GM04503 (cell line): ENCODE data around the gene ASPSCR1.

Source experiments
- DNase-seq: peaks from one replicate; pipeline ENCODE4 v3.0.0-alpha.2; 2012; ENCODE audit warnings: low read depth

Gene ASPSCR1

DNA sequence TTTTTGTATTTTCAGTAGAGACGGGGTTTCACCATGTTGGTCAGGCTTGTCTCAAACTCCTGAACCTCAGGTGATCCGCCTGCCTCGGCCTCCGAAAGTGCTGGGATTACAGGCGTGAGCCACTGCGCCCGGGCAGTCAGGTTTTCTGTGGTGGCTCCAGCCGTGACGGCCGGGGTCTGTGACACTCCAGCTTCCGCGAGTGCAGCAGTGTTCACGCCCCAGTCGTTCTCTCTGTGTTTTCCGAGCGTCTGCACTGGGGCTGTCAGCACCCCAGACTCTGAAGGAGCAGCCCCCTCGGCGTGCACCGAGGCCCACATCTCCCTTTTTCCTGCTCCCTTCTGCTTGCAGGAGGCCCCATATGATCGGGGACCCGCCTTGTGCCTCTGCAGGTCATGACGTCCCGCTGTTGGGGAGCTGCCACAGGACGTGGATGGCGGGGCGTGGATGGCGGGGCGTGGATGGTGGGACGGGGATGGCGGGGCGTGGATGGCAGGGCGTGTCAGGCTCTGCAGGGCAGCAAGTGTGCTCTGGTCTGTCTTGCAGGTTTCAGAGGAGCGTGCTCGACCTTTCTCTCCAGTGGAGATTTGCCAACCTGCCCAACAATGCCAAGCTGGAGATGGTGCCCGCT lies 5.7 kb downstream of the ASPSCR1 start:
- no peak for DNase-seq

DNA sequence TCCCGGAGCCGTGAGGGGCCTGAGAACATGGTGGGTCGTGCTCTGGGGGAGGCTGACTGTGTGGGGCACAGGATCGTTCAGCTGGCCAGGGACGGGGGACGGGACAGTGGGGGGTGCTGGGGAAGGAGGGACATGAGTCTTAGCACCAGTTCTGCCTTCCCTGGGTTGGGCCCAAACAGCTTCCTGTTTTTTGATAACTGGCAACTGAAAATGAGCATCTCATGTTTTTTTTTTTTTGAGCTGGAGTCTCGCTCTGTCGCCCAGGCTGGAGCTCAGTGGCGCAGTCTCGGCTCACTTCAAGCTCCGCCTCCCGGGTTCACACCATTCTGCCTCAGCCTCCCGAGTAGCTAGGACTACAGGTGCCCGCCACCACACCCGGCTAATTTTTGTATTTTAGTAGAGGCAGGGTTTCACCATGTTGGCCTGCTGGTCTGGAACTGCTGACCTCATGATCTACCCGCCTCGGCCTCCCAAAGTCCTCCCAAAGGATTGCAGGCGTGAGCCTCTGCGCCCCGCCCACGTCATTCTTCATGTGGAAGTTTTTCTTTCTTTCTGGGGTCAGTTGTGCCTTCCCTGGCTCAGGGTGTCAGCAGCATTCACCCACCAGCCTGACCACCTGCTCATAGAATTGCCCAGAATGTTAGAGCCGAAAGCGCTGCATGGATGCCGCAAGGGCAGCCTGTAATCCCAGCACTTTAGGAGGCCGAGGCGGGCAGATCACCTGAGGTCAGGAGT lies 6.4 kb downstream of the ASPSCR1 start:
- DNase-seq = no peak

DNA sequence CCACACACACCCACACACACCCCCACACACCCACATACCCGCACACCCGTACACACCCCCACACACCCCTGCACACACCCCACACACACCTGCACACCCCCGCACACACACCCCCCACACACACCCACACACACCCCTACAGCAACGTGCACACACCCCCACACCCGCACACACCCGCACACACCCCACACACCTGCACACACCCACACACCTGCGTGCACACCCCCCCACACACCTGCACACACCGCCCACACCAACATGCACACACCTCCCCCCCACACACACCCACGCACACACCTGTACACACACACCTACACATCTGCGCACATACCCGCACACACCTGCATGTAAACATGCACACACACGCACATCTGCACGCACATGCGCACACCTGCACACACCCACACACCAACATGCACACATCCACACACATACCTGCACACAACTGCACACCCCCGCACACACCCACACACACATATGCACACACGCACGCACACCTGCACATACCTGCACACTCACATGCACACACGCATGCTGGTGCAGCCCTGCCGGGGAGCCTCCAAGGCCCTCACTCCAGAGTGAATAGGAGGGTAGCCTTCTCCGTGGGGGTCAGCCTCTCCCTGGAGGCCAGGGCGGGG lies 7.5 kb downstream of the ASPSCR1 start:
- no peak for DNase-seq

DNA sequence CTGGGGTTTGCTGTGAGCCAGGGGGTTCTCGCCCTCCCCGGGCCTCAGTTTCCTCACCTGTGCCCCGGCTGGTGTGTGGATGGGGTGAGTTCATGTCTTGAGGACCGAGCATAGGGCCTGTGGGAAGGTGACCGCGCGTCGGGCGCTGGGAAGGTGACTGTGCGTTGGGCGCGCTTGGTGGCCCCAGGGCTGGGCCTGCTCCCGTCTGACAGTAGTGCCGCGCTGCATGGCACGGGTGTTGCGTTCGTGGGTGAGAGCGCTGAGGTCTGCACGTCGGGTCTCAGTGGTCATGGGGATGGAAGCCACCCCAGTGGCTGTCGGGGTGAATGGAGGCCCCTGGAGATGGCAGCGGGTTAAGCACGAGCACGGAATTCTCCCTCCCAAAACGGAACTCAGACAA lies 9.2 kb downstream of the ASPSCR1 start:
- no peak for DNase-seq

DNA sequence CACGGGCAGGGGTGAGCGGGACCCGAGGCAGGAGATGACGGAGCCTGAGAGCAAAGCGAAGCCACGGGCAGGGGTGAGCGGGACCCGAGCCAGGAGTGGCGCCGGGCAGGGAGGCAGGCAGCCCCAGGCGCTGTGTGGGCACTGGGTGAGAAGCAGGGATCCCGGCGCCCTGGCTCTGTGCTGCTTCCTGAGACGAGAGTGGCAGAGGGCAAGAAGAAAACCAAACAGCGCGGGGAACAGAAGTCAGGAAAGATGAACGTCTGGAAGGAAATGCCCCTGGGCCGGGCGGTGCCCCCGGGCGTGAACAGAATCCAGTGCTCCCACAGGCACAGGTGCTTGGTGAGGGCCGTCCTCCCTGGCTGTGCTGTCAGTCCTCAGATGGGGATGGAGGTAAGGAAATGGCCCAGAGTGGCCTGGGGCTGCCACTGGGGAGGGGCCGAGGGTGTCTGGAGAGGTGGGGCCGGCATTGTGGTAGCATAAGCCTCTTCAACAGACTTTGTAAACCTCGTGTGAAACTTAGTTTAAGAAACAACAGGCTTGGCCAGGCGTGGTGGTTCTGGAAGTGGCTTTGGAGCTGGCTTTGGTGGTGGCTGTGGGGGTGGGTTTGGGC lies 9.8 kb downstream of the ASPSCR1 start:
- DNase-seq = no peak

DNA sequence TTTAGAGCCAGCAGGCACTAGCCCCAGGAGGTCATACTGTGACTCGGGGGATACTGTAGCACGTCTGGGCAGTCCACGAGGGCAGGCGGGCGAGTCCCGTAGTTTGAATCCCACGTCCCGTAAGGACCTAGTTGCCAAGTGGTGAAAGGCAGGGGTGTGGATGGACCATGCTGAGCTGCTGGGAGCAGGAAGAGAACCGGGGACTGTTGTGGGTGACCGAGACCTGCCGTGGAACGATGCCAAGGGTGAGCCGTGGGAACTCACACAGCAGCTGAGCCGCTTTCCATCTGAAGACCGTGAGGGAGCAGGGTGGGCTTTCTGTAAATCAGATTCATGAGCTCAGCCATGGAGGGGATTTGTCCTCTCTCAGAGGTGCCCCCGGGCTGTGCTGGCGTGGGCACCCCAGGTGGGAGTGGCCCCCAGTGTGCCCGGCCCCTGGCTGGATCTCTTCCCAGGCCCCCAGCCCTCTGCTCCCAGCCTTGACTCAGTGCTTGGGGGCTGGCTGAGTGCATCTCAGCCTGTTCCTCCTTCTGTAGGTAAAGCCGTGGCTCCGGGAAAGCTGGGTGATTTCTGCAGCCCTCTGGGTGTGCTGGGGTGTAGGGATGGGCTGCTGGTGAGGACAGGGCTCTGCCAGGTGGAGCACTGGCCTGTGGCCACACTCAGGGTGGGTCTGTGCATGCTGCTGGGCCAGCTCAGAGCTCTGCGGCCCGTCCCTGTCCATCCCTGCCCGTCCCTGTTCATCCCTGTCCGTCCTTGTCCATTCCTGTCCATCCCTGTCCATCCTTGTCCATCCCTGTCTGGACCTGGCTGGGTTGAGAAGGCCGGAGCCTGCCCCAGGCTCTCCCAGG lies 13.6 kb downstream of the ASPSCR1 start:
- DNase-seq = no peak

DNA sequence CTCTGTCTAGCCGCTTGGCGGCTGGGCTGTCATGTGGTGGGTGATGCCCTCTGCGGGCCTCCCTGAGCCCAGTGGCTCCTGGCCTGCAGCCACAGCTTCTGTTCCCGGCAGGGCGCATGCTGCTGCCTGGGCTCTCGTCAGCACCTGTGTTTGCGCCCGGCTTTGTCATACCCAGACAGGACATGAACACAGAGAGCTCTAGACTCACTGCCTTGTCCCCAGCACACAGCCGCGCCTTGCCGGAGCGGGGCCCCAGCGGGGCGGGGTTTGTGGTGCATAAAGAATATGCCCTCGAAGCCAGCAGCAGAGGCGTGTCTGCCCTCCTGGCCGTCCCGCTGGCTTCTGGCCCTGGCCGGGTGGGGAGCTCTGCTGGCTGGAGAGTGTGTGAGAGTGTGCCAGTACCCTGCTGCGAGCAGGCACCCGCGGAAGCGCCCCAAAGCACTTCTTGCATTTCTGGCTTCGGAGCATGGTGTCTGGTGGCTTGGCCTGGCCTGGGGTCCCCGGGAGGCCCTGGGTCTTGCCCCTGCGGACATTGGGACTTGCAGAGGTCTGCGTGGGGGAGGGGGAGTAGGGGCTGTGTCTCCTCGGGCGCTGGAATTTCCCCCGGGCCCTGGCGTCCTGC lies 14.4 kb downstream of the ASPSCR1 start:
- peak; percentile 44 for DNase-seq

DNA sequence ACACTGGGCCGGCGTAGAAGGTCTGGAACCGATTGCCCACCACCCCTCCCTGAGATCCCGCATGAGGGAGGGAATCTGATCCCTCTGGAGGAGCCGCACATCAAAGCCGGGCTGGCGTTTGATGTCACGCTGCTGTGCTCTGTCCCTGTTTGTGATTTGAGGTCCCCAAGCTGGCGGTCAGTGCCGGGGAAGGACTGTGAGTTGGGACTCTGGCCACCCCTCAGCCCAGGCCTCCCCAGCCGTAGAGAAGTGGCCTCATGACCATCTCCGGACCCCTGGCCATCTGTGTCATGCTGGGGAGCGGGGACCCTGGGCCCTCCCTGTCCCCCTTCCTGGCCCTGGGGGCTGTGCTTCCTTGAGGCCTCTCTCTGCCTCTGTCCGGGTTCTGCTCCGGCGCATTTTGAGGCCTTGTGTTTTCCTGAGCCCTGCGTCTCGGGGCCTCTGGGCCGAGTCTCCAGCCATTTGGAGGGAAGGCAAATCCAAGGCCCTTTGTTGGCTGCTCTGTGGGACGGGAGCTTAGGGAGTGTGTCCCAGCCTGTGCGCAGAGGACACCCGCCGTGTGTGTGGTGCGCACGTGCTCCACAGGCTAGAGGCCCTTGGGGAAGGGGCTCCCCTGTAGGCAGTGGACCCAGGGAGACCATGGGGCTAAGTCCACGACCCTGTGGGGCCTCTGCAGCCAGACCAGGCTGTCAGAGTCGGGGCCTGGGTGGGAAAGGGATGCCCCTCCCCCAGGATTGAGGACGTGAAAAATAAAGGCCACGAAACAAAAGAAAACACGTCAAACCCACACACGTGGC lies 15.1 kb downstream of the ASPSCR1 start:
- DNase-seq = no peak

DNA sequence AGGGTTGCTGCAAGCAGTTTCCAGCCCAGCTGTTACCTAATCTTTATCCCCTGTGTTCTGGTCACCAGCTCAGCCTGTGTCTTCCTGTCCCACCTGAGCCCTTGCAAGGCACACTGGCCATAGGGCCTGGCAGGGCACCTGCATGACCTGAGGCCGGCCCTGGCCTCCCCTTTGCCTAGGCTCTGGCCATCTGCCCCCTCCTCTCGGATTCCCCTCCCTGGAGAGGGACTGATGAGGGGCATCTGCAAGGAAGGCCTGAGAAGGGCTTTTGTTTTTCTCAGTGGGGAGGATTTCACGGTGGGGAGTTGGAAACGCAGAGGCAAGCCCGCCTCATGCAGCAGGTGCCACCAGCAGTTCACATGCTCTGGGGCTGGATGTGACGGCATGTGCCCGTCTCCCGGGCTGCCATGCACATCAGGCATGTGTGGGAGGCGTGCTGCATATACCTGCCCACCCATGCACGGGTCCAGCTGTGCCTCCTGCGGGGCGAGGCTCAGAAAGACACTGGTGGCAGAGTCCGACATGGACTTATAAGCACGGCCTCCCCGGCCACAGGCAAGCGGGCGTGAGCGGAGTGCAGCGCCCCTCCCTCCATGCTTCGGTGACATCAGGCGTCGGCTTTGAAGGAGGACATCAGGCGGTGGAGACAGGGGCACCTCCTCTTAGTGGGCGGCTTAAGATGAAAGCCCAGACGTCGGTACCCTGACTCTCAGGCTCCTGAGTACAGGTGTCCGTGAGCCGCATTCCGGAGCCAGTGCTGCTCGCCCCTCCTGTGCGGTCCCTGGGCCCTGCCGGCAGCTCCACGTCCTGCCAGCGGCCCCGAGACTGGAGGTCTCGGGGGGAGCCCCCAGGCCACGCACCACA lies 16.5 kb downstream of the ASPSCR1 start:
- no peak for DNase-seq

DNA sequence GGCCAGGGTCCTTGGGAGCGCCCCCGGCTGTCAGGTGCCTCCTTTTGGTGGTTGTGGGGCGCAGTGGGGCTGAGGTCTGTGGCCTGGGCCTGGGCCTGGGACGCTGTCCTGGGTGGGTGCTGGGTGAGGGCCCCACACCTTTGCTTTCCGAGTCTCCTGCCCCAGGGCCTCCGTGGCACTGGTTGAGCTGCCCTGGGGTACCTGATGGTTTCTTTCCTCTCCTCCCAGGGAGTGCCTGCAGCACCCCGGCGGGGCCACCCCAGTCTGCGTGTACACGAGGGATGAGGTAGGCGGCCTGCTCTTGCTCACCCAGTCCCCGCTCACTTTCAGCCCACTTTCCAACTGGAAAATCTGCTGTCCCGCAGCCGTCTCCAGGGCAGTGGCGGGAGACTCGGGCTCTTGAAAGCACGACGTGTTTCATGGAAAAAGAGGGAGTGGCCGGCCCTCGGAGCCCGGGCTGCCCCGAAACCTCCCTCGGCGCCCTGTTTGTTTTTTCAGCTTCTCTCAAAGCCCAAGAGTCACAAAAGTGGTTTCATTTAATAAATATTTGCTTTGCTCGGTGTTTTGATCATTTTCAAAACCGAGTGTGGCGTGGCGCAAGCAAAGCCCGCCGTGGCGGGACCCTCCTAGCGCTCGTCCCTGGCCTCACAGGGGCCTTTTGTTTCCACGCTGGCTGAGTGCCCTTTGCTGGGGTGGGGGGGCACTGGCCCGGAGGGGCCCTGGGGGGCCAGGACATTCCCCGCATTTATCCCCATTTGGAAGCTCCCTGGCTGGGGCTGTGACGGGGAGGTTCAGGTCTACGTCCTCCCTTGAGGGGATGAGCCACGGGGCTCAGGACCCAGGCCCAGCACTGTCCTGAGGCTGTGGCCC lies 17.4 kb downstream of the ASPSCR1 start:
- no peak for DNase-seq

DNA sequence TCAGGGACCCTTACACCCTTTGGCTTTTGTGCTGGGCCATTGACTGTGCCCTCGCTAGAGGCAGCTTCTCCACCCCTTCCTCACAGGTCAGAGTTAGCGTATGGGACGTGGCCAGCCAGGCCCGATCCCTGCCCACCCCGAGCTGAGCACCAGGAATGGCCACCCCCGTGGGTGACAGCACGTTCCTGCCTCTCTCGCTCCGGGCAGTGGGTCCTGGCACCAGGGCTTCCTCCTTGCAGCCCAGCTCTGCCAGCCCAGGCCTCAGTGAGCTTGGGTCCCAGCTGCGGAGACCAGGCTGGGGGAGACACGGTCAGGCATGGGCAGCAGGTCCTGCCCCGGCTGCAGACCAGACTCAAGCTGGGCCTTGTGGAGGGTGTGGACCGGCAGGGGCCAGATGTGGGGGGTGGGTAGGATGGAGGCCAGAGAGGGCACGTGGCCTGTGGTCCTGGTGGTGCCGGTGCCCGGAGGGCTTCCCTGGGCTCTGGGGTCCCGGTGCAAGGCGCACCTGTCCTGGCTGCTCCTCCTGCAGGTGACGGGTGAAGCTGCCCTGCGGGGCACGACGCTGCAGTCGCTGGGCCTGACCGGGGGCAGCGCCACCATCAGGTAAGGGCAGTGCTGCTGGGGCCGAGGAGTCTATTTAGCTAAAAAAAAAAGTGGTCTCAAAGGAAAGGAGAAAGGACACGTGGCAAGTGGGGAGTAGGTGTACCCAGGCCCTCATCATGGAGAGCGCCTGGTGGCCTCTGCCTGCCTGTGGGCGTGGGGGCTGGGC lies 18.2 kb downstream of the ASPSCR1 start:
- no peak for DNase-seq

DNA sequence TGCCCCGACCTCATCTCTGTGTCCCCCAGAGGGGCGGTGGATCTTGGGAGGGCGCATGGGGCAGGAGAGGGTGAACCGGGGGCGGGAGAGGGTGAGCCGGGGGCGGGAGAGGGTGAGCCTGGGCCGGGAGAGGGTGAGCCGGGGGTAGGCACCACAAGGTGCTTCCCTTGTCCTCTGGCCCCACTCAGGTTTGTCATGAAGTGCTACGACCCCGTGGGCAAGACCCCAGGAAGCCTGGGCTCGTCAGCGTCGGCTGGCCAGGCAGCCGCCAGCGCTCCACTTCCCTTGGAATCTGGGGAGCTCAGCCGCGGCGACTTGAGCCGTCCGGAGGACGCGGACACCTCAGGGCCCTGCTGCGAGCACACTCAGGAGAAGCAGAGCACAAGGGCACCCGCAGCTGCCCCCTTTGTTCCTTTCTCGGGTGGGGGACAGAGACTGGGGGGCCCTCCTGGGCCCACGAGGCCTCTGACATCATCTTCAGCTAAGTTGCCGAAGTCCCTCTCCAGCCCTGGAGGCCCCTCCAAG lies 18.9 kb downstream of the ASPSCR1 start:
- no peak for DNase-seq

DNA sequence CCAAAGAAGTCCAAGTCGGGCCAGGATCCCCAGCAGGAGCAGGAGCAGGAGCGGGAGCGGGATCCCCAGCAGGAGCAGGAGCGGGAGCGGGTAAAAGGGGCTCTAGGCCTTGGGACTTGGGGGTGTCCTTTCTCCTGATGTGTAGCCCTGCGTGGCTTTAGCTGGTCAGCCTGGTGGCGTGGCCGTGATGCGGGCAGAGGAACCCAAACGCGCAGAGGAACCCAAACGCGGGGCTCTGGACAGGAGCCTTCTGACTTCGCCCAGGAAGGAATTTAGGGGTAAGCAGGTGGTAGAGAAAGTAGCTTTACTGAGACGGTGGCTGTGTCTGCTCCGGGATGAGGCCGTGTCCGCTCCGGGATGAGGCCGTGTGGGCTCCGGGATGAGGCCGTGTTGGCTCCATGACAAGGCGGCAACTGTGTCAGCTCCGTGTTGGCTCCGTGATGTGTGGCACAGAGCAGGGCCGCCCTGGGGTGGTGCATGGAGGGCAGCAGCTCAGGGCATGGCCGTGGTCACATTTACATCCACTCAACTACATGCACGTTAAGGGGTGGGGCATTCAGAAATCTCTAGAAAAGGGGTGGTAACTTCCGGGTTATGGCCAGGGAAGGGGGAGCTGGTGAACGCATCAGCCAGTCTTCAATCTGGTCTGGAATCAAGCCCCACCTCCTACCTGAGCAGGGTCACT lies 19.5 kb downstream of the ASPSCR1 start:
- DNase-seq = no peak

DNA sequence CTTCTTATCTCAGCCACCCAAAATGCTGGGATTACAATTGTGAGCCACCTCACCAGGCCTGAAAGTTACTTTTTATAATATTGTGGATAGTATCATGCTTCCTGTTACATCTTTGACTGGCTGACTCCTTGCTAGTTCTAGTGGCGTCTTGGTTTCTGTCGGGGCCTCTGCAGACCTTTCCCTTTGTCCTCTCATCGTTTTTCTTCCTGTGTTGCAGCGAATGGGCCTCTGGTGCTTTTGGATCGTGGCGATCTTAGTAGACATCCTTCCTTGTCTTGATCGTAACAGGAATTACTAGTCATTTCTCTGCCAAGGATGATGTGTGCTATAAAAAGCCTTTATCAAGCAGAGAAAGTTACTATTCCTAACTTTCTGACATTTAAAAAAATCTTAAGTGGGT lies 20.8 kb downstream of the ASPSCR1 start:
- no peak for DNase-seq

DNA sequence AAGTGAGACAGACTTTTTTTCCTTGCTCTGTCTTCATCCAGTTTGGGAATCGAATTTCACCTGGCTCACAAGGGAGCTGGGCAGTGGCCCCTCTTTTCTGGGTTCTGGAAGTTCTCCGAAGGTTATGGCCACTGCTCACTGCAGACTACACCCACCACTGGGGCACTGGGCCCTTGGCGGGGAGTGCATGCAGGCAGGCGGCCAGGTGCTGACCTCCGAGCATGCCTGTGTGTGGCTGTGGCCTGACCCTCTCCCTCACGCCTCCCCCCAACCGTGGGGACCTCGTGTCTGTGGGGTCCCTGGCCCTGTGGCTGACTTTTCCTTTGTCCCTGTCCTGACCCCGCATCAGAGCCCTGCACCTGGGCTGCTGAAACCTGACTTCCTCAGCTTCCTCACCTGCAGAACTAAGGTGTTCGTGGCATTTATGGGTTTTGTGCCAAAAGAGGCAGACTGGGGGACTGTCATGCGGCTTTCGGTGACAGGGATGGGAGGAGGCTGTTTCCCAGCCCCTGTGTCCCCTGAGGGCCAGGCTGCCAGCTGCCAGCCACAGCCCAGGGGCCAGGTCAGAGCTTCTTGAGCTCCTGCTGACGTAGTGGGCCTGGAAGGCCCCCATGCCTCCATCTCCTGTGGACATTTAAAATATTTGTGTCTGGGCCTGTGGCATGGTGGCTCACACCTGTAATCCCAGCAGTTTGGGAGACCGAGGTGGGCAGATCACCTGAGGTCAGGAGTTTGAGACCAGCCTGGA lies 21.4 kb downstream of the ASPSCR1 start:
- no peak for DNase-seq

DNA sequence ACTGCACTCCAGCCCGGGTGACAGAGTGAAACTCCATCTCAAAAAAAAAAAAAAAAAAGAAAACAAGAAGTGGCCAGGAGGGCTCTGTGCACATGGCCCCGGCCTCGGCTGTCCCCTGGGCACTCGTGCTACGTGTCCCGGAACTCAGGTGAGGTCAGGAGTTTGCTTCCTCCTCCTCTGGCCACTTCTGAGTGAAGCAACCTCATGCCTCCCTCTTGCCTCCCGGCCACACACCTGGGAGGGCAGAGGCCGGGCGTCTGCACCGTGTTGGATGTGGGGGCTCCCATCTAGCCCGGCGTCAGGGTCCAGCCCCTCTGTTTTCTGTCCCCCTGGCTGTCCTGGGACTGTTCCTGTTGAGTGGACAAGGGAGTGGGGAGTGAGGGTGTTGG lies 22.2 kb downstream of the ASPSCR1 start:
- DNase-seq = no peak
